Fibroblast of villous mesenchyme (primary cell): Measurements from ENCODE around the gene PROCA1. TPM values are rescaled to one million over a fixed set of nuclear protein-coding genes. Genes with fewer than 3 reads are reported as not detected.

ENCODE experiments used
- DNase-seq: peaks from one replicate; pipeline ENCODE4 v3.0.0-alpha.2; 2010; ENCODE audit warnings: low read depth
- H3K4me3 ChIP-seq: 2 replicates; pipeline ENCODE4 v1.5.1; 2011; ENCODE audit warnings: low read depth, mild to moderate bottlenecking, low read length
- total RNA-seq: library from RNA; depleted of rRNA; stranded (reverse); fragments of >200 nt; gene quantifications from 2 replicates; pipeline ENCODE4 v1.2.3, GENCODE V29; 2012
- TF ChIP-seq, protein P1 (sequence below): IDR thresholded peaks from 2 replicates; pipeline ENCODE4 v1.5.1; 2012; ENCODE audit warnings: low read depth, mild to moderate bottlenecking, low read length; ENCODE audit not compliant: insufficient read depth

The PROCA1 gene
- total RNA-seq, 1 donor, result under 0.01 TPM

DNA sequence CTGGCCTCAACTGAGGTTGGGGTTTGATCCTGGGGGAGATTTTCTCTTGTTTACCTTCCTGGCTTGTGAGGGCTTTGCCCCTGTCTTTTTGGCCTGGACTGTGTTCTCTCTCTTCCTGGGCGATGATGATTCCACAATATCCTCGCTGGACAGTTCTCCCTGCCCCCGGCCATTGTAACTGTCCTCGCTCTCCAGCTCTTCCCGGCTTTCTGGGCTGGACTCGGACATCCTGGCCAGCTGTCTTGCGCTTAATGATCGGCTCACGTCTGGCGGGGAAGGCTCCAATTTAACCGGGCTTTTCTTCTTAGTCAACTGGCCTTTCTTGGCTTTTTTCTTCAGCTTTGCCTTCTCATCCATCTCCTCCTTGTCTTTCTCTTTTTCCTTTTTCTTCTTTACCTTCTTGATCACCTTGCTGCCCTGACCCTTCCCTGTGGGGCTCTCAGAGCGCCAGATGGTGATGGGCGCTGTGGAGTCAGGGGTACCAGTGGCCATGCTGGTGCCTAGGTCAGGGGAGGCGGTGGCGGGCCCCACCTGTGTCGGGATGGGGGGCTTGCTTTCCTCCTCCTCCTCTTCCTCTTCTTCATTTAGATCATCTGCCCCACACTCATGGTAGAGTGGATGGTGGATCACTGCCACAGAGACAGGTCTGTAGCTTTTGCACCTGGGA lies 8.0 kb downstream of the PROCA1 start:
- H3K4me3 ChIP-seq, result no peak overlapping the region
- no peak for DNase-seq
- TF ChIP-seq, protein P1, sequence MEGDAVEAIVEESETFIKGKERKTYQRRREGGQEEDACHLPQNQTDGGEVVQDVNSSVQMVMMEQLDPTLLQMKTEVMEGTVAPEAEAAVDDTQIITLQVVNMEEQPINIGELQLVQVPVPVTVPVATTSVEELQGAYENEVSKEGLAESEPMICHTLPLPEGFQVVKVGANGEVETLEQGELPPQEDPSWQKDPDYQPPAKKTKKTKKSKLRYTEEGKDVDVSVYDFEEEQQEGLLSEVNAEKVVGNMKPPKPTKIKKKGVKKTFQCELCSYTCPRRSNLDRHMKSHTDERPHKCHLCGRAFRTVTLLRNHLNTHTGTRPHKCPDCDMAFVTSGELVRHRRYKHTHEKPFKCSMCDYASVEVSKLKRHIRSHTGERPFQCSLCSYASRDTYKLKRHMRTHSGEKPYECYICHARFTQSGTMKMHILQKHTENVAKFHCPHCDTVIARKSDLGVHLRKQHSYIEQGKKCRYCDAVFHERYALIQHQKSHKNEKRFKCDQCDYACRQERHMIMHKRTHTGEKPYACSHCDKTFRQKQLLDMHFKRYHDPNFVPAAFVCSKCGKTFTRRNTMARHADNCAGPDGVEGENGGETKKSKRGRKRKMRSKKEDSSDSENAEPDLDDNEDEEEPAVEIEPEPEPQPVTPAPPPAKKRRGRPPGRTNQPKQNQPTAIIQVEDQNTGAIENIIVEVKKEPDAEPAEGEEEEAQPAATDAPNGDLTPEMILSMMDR, result no peak

DNA sequence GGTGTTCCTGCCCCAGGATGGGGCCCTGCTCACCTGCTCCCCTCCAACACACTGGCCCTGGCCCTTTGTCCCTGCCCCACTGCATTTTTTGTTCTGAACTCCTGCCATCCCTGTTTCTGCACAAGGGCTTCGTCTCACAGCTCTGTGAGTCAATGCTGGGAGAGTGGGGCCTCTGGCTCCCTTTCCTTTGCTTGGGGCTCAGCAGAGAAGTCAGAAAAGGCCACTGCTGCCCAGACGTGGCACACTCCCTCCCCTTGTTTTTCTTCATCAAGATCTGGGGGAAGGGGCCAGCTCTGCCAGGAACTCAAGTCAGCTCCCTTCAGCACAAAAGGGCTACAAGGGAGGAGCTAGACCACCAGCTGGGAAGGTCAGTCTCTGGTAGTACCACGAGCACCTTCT lies 8.9 kb downstream of the PROCA1 start:
- no peak overlapping the region for H3K4me3 ChIP-seq
- TF ChIP-seq, protein P1, result no peak
- DNase-seq, result no peak

DNA sequence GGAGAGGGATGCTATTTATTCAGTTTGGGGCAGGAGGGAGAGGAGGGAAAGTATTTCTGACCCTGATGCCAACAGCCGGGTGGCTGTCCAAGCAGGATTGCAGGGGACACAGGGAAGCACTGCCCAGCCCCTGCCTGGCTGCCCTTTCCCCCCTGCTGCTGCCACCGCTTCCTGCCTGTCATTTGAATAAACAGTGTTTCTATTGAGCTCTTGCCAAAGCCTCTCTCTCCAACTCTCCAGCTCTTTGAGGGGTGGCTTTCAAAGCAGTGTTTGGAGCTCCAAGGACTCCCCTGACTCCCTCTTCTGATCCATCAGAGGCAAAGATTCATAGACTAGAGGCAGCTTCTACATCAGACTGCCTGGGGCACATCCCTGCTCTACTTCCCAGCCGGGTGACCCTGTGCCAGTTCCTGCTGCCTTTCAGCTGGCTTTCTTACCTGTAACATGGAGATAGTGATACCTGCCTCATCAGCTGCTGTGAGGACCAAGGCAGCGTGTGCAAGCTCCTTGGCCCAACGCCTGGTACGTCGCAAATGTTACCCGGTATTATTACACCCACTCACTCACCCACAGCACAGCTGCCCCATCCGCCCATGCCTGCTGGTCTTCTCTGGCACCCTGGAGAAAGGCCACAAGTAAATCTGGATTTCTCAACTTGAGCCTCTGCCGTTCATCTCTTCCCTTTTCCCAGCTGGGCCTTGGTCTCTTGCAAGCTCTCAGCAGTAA lies 9.5 kb downstream of the PROCA1 start:
- H3K4me3 ChIP-seq, result no peak overlapping the region
- TF ChIP-seq, protein P1, result no peak
- DNase-seq, result no peak

DNA sequence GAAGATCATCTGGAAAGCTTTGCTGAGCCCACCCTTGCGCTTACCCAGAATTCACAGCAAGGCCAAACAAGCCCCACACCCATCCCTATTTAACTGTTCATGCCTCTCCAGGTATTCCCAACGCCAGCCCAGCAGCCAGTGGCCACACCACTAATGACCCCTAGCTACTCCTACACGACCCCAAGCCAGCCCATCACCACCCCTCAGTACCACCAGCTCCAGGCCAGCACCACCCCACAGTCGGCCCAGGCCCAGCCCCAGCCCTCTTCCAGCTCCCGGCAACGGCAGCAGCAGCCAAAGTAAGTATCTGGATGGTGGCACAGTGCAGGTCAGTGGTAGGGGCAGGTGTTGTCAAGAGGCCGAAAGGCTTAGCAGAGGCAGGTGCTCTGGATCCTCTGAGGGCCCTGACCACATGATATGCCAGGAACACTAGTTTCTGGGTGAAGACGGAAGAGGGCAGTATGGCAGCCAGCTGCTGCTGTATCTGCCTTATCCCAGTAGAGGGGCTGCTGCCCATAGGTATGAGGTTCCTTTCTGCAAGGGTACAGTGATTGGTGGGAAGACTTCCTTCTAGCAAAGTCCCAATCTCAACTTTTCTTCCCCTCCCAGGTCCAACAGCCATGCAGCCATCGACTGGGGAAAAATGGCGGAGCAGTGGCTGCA lies 10.7 kb downstream of the PROCA1 start:
- TF ChIP-seq, protein P1, result no peak
- no peak overlapping the region for H3K4me3 ChIP-seq
- DNase-seq, result no peak

DNA sequence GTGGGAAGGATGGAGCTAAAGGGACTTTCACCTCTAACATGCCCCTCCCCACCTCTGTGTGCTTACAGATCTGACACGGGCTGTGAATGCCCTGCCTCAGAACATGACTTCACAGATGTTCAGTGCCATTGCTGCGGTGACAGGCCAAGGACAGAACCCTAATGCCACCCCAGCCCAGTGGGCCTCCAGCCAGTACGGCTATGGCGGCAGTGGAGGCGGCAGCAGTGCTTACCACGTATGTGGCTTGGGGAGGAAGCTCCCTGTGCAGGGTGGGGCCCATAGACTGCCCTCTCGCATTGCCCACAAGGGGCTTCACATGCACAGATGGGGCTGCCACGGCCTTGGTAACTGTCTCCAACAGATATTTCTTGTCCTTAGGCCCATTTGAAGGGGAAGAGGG lies 11.4 kb downstream of the PROCA1 start:
- no peak overlapping the region for H3K4me3 ChIP-seq
- no peak for DNase-seq
- TF ChIP-seq, protein P1, result no peak

DNA sequence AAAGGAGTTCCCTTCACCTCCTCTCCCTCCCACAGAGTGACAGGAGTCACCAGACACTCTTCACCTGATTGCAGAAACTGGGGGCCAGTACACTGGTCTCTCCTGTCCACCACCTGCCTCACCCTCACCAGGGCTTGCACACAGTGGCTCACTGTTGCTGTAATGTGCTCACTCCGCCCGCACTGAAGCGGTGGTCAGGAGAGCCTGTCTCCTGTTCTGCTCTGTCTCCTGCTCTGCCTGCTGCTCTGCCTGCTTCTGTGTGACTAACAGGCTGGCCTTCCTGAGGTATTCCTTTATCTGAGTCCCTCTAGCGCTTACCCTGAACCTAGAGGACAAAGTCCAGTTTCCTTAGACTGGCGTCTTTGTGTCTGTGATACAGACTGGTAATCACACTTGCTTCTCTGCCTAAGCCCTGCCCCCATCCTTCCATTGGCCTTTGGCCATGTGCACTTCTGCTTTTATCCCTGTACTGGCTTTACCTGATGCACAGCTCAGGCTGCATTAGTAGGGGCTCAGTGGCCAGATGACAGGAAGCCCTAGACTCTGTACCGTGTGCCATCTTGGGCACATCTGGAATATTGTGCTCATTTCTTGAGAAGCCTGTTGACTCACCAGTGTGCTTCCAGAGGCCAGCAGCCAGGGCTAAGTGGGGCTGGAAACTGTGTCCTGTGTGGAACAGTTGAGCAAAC lies 13.3 kb downstream of the PROCA1 start:
- no peak overlapping the region for H3K4me3 ChIP-seq
- TF ChIP-seq, protein P1, result no peak

More for the DNA sequence above, 13.3 kb downstream of the PROCA1 start:
- no peak for DNase-seq
